GM19467 (cell line): ENCODE results near the gene CAMSAP2.

Experiments
- ATAC-seq: cut with Tn5 transposase; IDR thresholded peaks from one replicate; pipeline ENCODE4 v1.9.1; 2021; ENCODE audit warnings: mild to moderate bottlenecking, moderate library complexity; ENCODE audit not compliant: unreplicated experiment

Gene CAMSAP2

DNA sequence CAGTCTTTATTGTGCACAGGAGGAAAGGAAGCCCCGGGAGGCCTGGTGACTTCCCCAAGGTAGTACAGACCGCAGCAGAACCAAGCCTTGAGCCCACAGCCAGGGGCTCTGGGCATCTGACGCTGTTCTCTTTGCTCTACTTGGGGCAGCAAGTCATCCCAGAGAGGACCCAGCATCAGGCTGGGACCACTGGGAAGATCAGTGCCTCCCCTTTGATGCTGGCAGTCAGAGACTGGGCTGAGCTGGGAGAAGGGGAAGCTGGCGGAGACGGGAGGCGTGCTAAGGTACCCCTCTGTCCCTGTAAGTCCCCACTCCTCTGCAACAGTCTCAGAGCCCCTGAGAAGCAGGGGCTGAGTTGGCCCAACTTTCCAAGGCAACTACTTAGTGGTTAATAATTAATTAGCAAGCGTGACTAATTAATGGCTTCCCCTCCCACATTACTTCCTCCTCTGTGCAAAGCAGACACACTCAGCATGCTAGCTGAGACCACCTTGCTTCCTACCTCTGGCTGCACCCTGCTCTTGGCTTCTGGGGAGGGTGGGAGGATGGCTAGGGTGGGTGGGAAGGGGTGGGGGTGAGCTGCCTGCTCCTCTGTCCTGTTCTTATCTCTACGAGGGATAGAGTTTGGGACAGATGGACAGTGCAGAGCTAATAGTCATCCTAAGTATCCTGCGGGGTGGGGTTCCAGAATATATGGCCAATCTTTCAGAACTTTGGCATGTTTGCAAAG, 157.3 kb downstream of the CAMSAP2 start:
- peak; percentile 48 for ATAC-seq

DNA sequence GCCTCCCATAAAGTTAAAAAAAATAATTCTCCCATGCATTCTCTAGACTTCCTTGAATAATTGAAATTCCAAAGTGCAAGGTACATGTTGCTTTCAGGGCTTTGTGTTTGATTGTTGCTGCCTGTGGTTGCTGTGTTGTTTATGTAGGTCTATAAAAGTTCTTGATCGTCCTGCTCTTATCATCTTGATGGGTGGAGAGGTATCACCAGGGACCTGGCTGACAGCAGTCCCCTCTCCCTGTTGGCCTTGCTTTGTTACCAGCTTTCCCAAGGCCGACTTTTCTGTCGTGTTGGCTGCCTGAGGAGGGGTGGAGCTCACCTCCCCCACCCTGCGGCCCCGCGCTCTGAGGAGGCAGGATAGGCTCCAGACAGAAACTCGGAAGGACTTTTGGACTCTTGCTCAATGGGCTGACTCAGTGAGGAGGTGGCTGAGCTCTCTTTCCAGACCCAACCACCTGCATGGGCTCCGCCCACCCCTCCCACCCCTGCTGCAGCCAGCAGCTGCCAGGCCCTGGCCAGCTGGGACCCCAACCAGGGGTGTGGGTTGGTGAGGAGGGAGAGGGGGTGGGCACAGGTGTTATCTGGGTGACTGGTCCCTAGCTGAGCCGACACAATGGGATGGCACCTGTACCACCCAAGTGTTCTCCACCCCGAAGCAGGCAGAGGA, 158.0 kb downstream of the CAMSAP2 start:
- ATAC-seq, result no peak

DNA sequence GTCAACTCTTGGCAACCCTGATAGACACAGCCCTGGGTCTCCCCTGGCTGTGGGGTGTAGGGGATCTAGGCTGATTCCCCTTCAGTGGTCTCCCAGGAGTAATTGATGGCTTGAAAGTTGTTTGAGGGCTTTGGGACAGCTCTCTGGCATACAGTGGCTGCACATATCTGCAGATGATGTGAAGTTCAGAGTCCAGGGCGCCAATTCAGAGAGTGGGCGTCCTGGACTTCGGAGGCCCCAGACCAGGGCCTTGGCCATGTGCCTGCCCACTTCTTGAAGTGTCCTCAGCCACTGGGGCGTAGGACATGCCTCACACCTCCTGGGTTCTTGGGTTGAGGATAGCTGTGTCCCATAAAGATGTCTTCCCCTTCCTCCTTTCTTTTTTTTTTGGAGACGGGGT, 158.6 kb downstream of the CAMSAP2 start:
- no peak for ATAC-seq

DNA sequence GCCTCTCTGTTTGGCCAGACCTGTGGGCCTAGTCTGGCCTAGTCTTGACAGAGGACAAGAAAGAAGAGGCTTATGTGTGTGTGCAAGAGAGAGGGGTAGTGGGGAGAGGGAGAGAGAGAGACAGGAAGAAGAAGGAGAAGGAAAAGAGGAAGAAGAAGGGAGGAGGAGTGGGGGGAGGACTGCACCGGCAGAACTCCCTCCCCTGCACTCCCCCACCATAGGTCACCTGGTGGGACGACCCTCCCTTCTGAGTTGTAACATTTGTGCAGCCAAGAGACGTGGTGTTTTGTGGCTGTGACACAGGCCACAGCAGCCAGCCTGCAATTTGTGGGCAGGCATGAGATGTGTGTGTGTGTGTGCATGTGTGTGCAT, 160.3 kb downstream of the CAMSAP2 start:
- no peak for ATAC-seq

DNA sequence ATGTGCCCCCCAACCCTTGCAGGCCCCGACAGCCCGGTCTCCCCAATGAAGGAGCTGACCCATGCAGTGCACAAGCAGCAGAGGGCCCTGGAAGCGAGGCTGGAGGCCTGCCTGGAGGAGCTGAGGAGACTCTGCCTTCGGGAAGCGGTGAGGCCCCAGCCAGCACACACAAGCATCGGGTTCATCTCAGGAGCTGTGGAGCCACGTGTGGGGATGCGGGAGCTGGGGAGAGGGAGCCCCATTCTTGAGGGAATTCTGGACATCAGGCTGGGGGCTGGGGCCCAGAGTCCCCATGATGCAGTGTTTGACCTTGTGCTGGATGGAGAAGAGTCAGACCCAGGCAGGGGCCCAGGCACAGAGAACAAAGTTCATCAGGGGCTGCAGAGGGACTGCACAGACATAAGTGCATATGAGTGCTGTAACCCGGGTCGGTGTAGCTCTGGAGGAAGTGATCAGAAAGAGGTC, 160.8 kb downstream of the CAMSAP2 start:
- no peak for ATAC-seq

DNA sequence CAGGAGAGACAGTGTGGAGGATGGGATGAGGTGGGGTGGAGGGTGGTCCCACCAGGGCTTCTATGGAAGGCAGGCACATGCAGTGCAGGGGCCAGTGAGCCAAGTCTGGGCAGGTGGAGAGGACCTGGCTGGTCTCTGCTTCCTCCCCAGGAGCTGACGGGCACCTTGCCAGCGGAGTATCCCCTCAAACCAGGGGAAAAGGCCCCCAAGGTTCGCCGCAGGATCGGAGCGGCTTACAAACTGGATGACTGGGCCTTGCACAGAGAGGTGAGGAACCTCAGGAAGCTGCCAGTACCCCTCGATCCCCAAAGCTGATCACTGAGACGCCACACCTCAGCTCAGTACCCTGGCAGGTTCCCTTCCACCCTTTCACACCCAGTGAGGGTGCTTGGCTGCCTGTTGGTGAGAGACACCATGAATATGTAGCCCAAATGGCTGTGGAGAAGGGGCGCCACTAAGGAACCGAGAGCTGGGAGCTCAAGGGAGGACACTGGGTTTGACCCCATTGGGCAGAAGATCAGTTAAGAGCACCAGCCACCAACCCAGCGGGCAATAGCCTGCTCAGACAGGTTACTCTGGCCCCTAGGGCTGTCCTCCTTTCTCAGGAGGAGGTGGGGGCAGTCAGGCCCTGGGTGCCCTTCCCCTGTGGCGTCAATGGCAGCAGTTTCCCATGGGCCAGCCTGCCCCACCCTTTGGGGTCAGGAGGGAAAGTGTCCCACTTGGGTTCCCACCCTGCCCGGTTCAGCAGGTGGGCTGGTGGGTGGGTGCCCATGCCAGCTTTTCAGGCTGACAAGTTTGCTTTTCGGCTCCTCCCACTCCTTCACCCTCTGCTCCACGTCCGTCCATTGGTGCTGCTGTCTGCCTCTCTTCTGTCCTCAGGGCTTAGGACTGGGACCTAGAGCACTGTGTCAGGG, 161.5 kb downstream of the CAMSAP2 start:
- no peak for ATAC-seq

DNA sequence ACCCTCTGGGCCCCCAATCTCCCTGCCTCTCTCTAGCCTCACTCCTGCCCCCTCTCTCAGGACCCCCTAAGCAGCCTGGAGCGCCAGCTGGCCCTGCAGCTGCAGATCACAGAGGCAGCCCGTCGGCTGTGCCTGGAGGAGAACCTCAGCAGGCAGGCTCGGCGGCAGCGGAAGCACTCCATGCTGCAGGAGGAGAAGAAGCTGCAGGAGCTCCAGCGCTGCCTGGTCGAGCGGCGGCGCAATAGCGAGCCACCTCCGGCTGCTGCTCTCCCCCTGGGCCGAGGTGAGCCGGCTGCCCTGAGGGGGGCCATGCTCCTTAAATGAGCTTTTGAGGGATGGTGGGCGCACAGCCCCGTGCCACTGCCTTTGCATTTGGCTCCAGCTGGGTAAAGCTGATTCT, 162.2 kb downstream of the CAMSAP2 start:
- ATAC-seq, result no peak

DNA sequence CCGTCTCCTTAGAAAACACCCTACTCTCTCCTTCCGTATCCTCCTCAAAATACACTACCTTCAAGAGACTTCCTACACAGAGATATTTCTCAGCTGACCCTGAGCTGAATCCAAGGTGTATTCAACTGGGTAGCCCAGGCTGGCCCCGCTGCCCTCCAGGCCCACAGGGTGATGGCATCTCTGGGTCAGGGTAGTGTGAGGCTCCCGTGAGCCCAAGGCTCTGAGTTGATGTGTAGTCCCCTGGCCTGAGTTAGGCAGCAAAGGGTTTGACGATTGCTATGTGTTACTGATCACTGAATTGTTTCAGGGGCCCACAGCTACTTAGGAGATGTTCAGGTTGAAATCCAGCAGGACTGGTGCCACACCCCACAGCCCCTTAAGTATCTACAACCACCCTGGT, 162.7 kb downstream of the CAMSAP2 start:
- ATAC-seq, result no peak

DNA sequence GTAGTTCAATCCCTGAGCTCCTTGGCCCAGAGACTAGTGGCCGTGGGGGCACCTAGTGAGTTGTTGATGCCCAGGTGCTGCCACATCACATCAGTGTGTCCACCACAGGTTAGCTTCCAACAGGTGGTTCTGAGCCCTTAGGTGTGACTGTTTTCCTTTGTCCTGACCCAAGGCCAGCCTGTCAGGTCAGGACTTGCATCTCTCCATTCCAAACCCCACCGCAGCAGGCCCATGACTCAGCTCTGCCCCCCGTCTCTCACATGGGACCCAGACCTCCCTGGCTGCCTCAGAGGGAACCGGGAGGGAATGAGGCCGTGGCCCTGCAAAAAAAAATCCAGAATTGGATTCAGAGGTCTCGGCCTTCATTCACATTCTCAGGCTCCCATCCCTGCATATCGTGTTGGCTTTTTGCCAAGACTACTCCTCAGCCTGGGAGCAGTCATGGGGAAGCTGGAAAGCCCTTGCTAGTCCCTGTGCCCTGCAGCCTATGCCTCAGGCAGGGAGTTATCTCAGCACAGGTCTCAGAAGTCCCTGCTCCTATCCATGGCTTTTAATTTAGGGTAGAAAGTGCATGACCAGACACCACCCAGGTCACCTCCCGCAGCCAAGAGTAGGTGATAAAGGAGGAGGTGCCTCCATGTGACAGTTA, 163.2 kb downstream of the CAMSAP2 start:
- ATAC-seq, result no peak

DNA sequence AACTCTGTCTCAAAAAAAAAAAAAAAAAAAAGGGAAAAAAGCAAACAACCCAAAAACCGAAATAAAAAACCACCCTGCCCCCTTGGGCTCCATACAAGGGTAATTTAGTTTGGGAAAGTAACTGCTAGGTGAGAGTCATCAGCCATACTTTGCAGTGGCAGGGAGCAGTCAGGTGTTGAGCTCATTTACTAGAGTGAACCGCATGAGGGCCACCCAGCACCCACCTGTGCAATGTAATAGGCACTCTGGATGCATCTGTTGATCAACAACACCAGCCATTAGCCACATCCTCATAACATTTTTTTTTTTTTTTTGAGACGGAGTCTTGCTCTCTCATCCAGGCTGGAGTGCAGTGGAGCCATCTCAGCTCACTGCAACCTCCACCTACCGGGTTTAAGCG, 165.1 kb downstream of the CAMSAP2 start:
- ATAC-seq, result no peak

DNA sequence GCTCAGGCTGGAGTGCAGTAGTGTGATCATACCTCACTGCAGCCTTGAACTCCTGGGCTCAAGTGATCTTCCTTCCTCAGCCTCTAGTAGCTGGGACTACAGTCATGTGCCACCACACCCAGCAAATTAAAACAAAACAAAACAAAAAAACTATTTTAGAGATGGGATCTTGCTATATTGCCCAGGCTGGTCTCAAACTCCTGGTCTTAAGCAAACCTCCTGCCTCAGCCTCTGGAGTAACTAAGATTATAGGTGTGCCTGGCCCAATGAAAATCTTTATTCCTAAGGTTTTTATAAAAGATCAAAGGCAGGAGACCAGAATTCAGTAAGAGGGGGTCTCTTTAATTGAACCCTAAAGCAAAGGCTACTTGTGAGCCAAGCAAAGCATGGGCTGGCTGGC, 166.1 kb downstream of the CAMSAP2 start:
- no peak for ATAC-seq

DNA sequence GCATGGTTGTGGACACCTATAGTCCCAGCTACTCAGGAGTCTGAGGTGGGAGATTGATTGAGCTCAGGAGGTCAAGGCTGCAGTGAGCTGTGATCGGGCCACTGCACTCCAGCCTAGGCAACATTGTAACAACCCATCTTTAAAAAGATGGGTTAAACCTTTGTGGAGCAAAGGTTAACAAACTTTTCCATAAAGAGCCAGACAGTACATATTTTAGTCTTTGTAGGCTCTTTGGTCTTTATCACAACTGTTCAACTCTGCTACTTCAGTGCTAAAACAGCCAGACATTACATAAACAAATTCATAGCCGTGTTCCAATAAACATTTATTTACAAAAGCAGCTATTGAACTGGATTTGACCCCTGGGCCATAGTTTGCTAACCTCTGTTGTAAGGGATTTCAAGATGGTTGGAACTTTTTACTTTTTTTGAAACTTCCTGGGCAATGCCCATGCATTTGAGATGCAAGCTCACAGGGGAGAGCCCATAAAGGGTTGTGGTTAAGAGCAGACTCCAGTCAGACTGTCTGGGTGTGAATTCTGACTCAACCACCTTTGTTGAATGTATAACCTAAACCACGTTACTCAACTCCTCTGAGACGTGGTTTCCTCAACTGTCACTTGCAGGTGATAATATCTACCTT, 166.8 kb downstream of the CAMSAP2 start:
- no peak for ATAC-seq

DNA sequence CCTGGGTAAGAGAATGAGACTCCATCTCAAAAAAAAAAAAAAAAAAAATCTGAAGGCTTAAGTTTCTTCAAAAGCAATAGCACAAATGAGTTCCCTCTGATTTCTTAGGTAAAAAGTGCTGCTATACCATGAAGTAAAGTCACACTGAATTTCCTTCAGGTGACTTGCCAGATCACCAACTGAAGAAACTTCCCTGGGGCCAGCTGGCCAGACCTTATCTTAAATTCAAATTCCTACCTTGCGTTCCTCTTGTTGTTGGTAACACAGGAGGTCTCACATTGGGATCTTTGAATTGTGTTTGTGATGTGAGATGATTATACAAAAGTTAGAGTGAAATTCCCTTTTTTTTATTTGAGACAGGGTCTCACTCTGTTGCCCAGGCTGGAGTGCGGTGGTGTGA, 167.8 kb downstream of the CAMSAP2 start:
- ATAC-seq, result no peak

DNA sequence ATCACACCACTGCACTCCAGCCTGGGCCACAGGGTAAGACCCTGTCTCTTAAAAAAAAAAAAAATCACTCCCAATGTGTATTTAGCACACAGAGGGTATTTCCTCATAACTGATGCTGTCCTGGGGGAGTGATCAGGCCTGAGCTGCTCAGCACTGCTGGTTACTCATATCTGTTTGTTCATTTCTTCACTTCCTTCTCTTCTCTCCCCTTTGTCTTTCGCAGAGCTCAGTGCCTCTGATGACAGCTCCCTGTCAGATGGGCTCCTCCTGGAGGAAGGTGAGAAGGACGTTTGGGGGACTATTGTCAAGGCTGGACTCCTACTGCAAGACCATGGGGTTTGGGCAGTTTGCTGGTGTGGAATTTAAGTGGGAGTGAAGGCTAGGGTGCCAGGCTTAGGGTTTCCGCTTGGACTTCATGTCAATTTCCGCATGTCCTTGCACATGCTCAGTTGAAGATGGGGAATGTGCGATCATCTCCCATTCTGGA, 169.0 kb downstream of the CAMSAP2 start:
- ATAC-seq, result peak; percentile 45

DNA sequence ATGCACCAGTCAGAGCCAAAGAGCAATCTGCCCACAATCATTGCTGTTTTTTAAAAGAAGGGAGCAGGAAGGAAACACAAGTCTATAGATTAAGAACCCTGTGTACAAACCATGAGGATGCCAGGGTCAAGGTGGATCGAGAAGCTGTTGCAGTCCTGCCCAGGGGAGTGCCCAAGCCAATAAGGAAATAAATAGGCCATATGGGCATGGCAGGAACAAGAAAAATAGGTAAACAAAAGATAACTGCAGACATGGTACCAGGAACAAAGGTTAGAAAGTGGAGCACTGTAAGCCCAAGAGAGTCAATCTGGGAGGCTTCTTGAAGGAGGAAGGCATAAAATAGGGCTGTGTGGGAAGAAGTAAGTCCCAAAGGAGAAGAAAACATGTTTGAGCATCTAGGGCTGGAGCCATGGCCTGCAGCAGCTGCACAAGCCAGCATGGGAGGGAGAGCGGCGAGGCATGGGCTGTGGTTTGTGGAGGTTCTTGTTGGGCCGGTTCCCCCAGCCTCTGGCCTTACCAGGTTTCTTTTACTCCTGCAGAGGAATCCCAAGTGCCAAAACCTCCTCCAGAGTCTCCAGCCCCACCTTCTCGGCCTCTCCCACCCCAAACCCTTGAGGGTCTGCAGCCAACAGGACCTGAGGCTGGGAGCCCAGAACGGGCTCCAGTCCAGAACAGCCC, 169.6 kb downstream of the CAMSAP2 start:
- no peak for ATAC-seq

DNA sequence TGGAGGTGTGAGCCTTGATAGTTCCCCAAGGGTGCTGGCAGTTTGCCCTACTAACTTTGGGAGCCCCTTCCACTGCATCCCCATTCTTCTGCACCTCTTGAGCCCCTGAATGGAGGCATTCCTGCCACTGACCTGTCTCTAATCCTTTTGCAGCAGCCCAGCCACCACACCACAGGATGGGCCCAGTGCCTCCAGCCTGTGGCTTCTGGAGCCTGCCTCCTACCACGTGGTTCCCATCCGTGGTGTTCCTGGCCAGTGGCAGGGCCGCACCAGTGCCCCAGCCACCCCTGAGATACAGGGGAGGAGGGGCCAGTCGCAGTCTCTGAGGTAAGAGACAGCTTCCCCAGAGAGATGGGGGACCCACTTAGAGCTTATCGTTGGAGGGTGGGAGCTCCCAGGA, 170.4 kb downstream of the CAMSAP2 start:
- peak; percentile 24 for ATAC-seq

DNA sequence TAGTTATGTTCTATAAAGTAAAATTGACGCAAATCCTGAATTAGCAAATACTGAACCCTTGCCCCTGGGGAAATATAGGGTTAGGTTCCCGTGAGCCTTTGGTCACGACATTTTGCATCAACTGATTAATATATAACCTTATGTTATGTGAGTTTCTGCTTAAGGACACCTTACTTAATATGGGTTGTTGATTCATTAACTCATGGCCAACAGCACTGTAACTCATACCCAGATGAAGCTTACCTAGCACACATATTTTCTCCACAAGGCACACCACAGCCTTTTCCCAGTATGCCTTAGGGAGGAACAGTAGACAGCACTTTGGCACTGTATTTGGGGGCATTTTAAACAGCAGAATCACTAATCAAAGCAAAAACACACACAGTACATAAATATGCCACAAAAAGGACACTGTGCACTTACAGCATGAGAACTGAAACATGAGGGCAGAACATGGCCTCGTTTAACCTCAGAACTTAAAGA, 171.1 kb downstream of the CAMSAP2 start:
- peak; percentile 35 for ATAC-seq
